Activated naive CD4-positive, alpha-beta T cell treated with anti-CD3 and anti-CD28 coated beads, Interleukin-2, amount 50 U/mL, for 16 hours (primary cell): ENCODE results near the gene HS1BP3.

Experiments
- DNase-seq: peaks from one replicate; pipeline ENCODE4 v3.0.0-alpha.2; 2020

HS1BP3 gene

DNA sequence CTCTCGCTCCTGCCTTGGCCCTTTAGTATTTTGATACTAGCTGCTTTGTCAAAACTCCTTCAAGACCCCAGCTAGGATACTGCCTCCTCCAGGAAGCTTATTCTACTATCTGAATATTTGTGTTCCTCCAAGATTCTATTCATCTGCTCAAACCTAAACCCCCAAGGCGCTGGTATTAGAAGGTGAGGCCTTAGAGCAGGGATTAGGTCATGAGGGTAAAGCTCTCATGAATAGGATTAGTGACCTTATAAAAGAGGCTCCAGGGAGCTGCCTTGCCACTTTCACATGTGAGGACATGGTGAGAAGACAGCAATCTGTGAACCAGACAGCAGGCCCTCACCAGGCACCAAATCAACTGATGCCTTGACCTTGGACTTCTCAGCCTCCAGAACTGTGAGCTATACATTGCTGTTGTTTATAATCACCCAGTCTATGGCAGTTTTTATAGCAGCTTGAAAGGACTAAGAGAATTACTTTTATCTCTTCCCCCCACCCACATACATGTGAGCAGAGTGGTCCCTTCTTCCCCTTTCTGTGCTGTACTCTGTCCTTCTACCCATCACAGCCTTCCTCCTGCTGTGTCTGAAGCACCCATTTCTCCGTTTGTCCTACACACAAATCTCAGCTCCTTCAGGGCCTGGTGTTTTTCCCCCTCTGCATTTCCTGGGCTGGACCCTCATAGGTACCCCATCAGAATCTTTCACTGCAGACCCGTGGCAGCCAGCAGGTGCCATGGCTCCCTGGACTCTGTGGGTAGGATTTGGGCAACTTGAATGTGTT, 54.5 kb downstream of the HS1BP3 start:
- no peak for DNase-seq

DNA sequence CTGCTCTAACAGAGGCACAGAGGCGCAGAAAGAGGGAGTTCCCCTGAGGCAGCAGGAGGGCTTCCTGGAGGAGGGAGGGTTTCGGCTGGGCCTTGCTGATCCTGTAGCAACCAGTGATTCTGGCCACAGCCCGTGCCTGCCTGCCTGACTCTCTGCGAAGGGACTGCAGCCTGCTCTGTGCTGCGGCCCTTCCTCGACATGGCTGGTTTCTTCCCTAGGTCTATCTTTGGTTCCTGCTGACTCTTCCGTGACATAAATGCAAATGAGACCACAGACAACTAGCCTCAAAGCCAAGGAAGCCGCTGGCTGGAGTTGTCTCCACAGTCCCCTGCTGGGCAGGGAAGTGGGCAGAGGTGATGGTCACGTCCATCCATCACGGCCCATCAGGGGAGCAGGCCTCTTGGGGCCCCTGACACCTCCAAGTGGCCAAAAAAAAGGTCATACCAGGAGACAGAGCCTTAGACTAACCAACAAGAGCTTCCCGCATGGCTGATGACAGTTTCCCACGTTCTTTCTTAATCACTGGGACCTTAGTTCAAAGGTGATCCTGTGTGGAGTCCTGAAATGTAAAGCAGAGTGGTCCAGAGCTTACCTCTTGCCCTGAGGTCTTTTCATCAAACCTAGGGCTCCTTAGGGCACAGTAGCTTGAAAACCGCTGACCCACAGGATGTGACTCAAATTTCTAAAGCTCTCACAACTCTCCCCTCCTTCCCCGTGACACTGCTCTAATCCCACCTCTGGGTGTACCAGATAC, 55.3 kb downstream of the HS1BP3 start:
- no peak for DNase-seq

DNA sequence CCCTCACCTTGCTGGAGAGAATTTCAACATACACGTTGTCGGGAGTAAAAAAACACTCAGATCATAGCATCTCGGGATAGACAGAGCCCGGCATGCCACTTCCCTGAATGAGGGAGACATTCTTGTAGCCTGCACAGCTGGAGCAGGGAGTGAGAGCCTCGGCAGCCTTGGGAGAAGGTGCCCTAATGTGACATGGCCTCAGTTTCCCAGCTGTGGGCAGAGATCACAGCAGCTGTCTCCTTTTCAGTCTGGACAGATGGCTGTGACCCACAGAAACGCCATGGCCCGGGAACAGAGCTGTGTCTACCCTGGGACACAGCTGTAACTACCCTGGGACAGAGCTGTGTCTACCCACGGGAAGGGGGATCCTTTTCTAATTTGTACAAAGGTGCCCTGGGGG, 55.9 kb downstream of the HS1BP3 start:
- no peak for DNase-seq

DNA sequence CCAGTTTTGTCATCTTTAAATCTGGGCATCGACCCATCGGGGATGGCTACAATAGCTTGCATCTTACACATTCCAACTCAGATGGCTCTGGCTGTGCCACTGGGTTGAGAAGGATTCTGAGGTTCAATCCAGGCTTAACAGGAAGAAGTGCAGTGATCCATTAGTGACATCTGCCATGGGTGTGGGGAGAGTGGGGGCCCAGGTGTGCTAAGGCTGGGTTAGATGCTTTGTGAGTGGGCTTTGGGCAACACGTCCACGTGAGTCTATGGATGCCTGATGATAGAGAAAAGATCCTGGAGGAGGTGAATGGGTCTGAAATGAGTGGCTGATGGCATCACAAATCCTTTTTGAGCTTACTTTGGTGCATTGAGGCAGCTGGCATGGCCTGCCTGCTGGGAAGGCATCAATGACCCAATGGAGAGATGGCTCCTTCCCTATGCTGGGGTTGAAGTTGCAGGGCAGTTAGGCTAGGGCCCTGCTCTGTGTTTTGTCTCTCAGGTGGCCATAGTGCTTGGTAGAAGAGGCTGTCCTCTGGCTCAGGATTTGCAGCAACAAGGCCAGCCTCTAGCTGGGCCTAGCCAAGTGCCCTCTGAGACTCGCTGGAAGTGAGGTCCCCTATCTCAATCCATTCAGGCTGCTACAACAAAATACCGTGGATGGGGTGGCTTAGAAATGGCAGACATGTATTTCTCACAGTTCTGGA, 56.7 kb downstream of the HS1BP3 start:
- no peak for DNase-seq

DNA sequence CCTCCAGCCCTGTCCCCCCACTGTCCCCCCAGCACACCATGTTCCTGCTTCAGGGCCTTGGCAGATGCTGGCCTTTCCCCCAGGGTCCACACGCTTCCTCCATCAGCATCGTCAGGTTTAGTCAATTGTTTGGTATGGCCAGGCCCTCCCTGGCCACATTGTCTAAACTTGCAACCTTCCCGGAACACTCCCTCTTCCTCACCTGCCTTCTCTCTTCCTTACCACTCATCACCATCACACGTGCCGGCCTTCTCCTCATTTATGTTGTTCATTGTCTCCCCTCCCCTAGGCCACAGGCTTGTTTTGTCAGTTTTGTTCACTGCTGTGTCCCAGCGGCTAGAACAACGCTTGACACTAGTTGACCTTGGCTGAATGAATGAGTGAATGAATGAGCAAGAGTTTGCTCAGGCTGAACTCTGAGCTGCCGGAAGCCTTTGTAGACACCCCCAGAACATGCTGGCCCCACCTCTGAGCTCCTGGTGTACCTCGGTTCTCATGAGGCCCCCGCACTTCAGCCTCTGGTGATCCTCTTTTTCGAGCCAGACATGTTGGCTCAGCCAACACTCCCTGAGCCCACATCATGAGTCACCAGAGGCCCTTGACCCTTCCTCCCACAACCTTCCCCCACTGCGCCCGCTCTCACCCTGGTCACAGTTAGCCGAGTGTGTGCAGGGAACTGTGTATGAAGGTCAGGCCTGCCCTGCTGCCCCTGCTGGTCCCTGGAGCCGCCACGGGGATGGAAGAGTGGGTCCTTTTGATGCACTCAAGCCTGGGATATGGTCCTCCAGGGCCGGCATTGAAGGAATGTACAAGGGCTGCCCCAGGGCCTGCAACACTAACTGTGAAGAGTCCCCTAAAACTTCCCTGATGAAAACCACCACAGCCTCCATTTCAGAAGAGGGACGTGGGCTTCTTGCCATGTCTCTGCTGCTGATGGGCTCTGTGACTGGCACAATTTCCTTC, 57.5 kb downstream of the HS1BP3 start:
- DNase-seq, result no peak

DNA sequence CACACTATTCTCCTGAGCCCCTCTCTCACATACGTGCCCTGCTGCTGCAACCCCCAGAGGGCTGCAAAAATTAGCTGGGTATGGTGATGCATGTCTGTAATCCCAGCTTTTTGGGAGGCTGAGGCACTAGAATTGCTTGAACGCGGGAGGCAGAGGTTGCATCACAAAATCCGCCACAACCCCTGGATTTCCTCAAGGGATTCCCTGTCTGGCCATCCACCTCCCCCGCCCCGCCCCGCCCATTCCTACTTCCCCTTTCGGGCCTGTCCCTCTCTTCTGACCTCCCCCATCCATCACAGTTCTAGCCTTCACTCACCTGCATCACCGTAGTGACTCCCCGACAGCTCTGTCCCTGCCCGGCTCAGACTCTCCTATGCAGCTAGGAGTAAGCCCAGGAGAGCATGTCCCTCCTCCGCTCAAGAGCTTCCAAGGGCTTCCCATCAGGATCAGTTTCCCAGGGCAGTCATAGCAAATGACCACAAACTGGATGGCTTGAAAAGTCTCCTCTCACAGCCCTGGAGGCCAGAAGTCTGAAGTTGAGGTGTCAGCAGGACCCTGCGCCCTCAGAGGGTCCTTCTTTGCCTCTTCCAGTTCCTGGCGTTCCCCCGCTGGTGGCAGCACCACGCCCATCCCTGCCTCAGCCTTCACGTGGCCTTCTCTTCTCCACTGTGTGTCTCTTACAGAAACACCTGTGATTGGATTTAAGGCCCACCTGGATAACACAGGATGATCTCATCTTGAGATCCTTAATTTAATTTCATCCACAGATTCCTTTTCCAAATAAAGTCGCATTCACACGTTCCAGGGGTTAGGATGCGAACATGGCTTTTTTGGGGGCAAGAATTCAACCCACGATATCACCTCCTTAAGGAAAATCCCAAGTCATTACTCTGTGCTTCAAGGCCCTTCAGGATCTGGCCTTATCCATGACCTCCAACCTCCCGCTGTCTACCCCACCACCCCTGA, 58.5 kb downstream of the HS1BP3 start:
- DNase-seq, result no peak

DNA sequence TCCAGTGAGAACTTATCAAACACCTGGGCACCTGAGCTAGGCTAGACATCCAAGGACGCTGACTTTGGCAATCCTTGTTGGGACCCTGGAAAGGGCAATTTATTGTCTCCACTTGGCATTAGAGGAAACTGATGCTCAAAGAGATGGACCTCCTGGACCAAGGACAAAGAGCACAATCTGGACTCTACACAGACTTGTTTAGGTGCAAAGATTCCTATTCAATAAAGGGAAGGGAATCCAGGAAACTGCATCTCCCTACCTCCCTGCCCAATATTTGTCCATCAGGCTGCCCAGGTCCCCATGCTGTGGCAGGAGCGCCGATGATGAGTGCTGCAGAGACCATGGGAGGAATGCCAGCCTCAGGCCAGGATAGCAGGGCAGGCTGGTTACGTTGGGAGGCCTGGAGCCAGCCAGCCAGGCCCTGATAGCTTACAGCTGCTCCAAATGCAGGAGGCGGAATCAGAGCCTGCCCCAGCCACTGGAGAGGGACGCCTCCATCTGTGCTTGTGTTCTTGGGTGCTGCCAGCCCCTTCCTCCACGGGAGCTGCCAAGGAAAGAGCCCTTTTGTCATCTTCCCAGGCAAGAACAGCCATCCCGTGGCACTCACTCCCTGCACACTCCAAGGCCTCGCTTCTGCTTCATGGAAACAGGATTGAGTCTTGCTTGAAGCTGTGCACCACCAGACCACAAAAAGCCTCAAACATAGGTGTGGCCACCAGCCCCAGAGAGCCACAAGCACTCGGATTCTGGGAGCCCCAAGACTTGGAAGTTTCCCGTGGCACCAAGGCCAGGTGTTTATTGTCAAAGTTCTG, 60.0 kb downstream of the HS1BP3 start:
- DNase-seq, result no peak

DNA sequence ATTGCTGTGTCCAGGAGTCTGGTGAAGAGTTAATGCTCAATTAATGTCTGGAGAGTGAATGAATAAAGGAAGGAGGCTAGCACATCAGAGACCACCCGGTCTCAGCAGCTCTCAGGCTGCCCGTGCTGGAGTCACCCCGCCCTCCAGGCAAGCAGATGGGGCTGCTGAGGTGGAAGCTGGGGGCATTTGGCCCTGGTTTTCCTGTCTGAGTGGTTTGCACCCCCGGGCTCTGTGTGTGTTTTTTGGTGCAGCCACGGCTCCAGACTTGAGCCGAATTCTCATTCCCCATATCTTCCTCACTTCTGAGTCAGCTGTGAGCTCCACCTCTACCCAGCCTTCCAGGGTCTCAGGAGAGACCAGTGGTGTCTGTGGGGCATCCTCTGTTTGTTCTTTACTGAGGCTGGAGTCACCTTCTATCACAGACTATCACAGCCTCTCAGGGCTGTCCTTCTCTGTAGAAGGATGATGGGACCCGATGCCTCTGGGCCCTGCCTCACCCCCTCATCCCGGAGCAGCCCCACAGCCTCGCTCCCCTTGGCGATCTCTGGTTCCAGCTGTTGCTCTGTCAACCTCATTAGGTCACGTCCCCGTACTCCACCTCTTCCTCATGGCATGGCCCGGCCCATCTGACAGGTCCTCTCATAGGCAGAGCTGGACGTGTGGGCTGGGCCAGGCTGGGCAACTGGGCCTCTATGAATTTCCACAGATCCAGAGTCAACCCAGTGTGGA, 60.8 kb downstream of the HS1BP3 start:
- DNase-seq, result no peak

DNA sequence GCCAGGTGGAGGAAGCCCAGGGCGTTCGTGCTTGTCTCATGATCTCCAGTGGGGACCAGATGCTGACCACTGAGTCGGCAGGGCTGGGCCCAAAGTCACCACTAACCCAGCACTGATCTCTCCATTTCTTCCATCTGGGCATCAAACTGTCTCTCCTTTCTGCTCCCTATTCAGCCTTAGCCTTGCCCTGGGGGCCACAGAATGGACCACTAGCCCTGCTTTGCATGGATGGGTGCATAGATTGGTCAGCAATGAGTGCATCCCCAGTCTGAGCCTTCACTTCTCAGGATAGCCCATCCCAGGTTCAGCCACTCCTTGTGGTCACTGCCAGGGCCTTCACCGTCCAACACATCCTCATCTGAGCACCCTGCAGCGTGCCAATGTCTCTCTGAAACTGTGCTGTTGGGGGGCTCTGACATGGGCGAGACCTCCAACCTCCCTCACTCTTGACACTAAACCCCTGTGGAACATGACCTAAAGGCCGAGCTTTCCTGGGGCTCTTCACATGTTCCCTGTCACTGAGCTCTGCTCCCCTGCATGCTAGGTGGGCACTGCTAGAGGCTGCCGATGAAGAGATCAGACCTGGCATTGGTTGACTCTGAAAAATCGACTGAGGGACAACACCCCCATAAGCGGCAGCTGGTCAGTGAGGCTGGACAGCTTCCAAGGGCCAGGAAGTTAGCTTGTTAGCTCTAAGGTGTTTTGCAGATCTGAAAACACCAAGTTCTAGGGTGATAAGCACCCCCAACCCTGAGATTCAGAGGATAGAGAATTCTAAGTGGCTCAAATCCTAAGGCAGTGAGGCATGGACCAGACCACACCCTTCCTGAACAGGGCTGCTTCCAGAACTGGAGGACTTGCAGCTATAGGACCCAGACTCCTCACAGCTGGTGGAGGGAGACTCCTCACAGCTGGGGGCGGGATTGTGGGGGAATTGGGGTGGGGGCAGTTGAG, 61.7 kb downstream of the HS1BP3 start:
- no peak for DNase-seq

DNA sequence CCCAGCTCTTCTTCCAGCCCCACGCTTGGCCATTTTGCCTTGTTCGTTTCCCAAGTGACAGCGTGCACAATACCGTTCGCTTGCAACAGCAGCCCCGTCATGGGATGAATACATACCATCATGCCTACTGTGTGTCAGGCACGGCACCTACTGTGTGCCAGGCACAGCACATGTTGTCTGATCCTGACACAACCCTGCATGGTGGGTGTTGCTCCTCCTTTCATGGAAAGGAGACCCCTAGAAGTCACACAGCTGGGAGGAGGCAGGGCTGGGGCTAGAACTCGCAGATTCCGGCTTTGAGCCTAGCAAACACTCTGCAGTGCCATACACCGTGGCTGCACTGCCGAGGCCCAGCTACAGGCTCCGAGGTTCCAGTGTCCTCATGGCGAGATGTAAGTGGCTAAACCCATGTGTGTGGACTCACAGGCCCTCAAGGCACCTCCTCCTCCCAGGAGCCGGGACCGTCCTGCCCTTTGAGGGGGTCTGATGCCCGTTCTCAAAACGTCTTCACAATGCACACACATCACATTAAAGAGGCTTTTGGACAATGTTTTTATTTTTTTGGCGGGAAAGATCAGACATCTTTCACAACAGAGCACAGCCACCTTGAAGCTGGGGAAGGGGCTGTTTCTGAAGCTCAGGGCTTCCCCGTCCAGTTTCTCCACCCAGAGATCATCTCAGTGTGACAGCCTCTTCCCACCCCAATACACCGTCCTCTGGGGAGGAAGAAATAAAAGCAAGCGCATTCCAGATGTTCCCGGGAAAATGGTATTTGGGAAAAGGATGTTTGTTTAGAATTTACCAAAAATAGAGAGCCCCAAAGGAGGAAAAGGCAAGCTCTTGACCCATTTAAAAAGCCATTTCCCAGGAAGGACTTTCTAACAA, 64.9 kb downstream of the HS1BP3 start:
- no peak for DNase-seq

DNA sequence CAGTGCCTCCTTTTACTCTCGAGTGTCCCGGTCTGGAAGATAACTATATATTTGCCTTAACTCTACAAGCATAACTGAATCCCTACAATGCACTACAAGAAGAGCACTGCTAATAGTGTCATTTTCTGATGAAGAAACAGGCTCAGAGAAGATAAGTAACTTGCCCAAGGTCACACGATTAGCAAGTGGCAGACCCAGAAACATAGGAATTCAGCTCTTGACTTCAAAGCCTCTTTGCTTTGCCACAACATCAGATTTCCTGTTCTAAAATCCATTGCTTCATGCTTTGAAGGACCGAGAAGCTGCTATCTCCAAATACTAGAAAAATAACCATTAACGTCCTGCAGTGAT, 65.6 kb downstream of the HS1BP3 start:
- no peak for DNase-seq

DNA sequence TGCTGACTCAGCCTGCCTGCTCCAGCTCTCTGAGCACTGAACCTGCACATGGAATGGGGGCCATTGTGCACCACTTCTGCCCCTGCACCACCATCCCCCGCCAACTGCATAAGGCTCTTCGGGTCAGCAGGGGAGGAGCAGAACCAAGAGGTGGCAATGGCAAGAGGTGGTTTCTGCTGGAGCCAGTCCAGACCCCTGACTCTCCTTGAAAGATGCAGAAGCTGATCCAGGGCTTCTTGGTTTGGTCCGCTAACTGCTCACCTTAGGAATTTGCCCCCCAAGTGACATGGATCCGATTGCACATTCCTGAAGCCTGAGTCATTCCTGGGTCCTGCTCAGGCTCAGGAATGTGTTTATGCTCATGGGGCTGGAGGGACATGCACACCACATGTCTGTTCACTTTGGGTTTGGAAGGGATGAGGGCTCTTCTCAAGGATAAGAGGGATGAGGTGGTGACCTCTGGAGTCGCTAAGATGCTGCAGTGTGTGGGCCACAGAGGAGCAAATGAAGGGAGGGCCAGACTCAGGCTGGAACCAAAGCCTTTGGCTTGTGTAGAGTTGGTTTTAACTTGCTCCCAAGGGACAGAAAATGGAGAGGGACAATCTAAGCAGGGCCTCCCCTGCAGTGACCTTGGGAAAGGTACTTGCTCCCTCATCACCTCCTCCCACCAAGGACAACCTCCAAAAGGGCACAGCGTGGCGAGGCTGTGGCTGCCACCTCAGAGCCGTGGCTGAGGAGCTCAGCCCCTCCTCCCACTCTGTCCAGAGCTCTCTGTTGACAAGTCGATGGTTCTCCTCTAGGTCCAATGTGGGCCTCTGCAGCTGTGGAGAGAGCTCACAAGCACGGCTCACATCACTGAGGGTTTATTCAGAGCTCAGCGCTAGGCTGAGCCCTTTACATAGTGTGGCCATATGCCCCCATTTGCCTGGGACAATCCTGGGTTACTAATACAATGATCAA, 66.2 kb downstream of the HS1BP3 start:
- DNase-seq, result no peak

DNA sequence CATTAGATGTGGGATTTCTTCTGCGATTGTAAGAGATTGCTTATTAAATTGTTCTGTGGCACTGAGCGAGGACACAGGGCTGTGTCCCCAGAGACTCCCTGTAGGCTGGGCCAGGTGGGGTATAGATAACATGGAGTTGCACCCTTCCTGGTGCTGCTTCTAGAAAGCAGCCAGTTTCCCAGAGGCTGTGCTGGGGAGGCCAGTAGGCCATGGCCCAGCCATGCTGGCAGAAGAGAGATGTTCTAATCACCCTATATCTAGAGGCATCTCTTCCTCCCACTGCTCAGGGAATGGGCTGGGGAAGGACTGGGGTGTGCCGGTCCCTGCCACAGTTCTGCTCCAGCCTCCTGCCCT, 66.9 kb downstream of the HS1BP3 start:
- DNase-seq, result no peak

DNA sequence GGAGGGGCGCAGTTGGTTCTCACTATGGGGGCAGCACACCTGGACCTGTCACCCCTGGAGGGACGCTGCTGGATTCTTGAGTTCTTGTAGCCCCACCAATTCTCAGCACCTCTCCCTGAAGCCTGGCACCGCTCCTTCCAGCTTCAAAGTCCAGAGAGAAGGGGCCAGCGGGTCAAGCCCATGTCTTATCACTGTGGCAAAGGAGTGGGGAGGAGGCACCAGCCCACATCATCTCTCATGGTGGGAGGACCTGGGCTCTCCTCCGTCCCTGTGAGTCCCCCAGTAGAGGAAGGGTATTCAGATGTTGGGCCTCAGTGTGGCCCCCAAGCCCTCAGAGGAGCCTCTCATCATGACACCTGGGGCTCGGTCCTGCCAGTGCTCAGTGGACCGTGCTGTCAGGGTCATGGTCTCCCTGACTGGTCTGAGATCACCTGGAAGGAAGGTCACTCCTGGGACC, 67.4 kb downstream of the HS1BP3 start:
- DNase-seq, result no peak

DNA sequence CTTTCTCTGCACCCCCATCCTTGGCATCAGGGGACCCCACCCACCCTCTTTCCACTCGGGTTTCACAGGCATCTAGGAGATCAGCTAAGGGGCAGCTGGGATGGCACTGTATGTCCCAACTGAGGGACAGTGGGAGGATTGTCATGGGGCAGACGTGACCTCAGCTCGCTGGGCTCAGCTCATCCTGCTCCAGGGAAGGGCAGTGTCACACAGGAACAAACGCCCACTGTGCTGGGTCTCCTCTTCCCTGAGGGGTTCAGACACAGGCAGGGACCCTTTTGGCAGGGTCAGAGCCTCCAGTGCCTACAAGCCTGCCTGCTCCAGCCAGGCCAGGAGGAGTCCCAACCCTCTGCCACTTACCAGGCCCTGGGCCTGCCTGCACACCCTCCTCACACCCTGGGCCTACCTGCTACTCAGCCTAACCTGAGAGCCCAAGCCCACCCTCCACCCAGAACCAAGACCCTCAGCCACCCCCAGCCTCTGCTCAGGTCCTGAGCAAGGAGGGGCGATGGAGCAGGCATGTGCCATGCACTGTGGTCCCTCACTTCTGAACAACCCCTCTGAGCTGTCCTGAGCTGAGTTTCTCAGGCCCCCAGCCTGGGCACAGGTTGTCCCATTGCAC, 68.2 kb downstream of the HS1BP3 start:
- no peak for DNase-seq
